Immature natural killer cell (primary cell): Measurements from ENCODE around the gene TMEM176B. TPM values are rescaled to one million over a fixed set of nuclear protein-coding genes. Genes with fewer than 3 reads are reported as not detected.
"Not testable (repeated sequence)": the region's sequence is repeated elsewhere in the genome, so short reads cannot be mapped to it uniquely, and the experiment has no call there.

Experiments used
- DNase-seq, 3 donors: peaks; one replicate each; pipeline ENCODE4 v3.0.0; 2022; ENCODE audit warnings: mixed read lengths in 1 of 3
- H3K27ac Mint-ChIP-seq, 6 donors: one replicate each; pipeline ENCODE4 v1.8.0; 2020; ENCODE audit warnings: mixed read lengths in 6 of 6, mild to moderate bottlenecking in 5 of 6, inconsistent platforms in 4 of 6, moderate library complexity in 3 of 6
- H3K27me3 Mint-ChIP-seq, 3 donors: one replicate each; pipeline ENCODE4 v1.8.0; 2020 to 2021; ENCODE audit warnings: low read depth in 3 of 3, mild to moderate bottlenecking in 3 of 3, mixed read lengths in 3 of 3, moderate library complexity in 3 of 3, inconsistent platforms in 1 of 3
- H3K36me3 Mint-ChIP-seq, 3 donors: one replicate each; pipeline ENCODE4 v1.8.0; 2020; ENCODE audit warnings: mixed read lengths in 3 of 3, inconsistent platforms in 2 of 3, mild to moderate bottlenecking in 2 of 3
- H3K4me1 Mint-ChIP-seq, 2 donors: one replicate each; pipeline ENCODE4 v1.8.0; 2020; ENCODE audit warnings: inconsistent platforms in 2 of 2, mild to moderate bottlenecking in 2 of 2, mixed read lengths in 2 of 2, moderate library complexity in 1 of 2
- H3K4me3 Mint-ChIP-seq, 5 donors: one replicate each; pipeline ENCODE4 v1.8.0; 2020; ENCODE audit warnings: mild to moderate bottlenecking in 5 of 5, mixed read lengths in 5 of 5, inconsistent platforms in 3 of 5, moderate library complexity in 3 of 5
- H3K9me3 Mint-ChIP-seq, 6 donors: one replicate each; pipeline ENCODE4 v1.8.0; 2020; ENCODE audit warnings: mild to moderate bottlenecking in 6 of 6, mixed read lengths in 6 of 6, inconsistent platforms in 4 of 6, moderate library complexity in 3 of 6
- polyA plus RNA-seq, 3 donors: library from polyadenylated mRNA; unstranded; fragments of 300-500 nt; fragmentation: Illumina TruSeq; gene quantifications; one replicate each; pipeline ENCODE4 v1.2.3, GENCODE V29; 2021

Gene TMEM176B
- polyA plus RNA-seq, 3 donors from 2014 or later, result 0.87 TPM; not detected in 2

- H3K27me3 Mint-ChIP-seq, result peaks cover 0 to 19% (median 12%) of the 10 kb centered on the region in 3 donors
- H3K4me3 Mint-ChIP-seq, result no peak overlapping the region
- DNase-seq, result no peak
- H3K9me3 Mint-ChIP-seq, result no peaks in the 10 kb centered on the region
- no peaks in the 10 kb centered on the region for H3K36me3 Mint-ChIP-seq
- H3K4me1 Mint-ChIP-seq, result no peaks in the 10 kb centered on the region
- H3K27ac Mint-ChIP-seq, result no peak overlapping the region
Observed at GRCh38 chr7:150830937-150831336, 30.8 kb upstream of the TMEM176B start.

GRCh38 chr7:150829426-150829825 is 29.3 kb upstream of the TMEM176B start:
- no peak overlapping the region for H3K27ac Mint-ChIP-seq
- no peak overlapping the region for H3K4me3 Mint-ChIP-seq
- H3K9me3 Mint-ChIP-seq, result no peaks in the 10 kb centered on the region
- peaks cover 0 to 17% (median 12%) of the 10 kb centered on the region in 3 donors for H3K27me3 Mint-ChIP-seq
- no peaks in the 10 kb centered on the region for H3K36me3 Mint-ChIP-seq
- no peak for DNase-seq
- H3K4me1 Mint-ChIP-seq, result no peaks in the 10 kb centered on the region

- Mint-ChIP-seq H3K9me3 (no peaks in the 10 kb centered on the region), H3K27ac (no peak overlapping the region), H3K4me1 (no peaks in the 10 kb centered on the region), H3K36me3 (no peaks in the 10 kb centered on the region), H3K4me3 (no peak overlapping the region), H3K27me3 (peaks cover 0 to 15% (median 9%) of the 10 kb centered on the region in 3 donors)
- DNase-seq, result no peak
Observed at GRCh38 chr7:150828384-150828783, 28.2 kb upstream of the TMEM176B start.

GRCh38 chr7:150826061-150826849 is 26.1 kb upstream of the TMEM176B start:
- DNase-seq, result no peak
- Mint-ChIP-seq H3K9me3 (peaks cover 0 to 9% (median 3%) of the 10 kb centered on the region in 6 donors), H3K4me3 (no peak overlapping the region), H3K36me3 (no peaks in the 10 kb centered on the region), H3K27ac (no peak overlapping the region), H3K4me1 (no peaks in the 10 kb centered on the region), H3K27me3 (peaks cover 2 to 25% (median 10%) of the 10 kb centered on the region in 3 donors)

- no peak overlapping the region for H3K27ac Mint-ChIP-seq
- peaks cover 2 to 19% (median 13%) of the 10 kb centered on the region in 3 donors for H3K27me3 Mint-ChIP-seq
- H3K36me3 Mint-ChIP-seq, result no peaks in the 10 kb centered on the region
- peaks cover 0 to 9% (median 3%) of the 10 kb centered on the region in 6 donors for H3K9me3 Mint-ChIP-seq
- no peak overlapping the region for H3K4me3 Mint-ChIP-seq
- no peaks in the 10 kb centered on the region for H3K4me1 Mint-ChIP-seq
- no peak for DNase-seq
Observed at GRCh38 chr7:150824379-150825177, 24.4 kb upstream of the TMEM176B start.

GRCh38 chr7:150823484-150824126 is 23.4 kb upstream of the TMEM176B start:
- Mint-ChIP-seq H3K27ac (no peak overlapping the region), H3K36me3 (no peaks in the 10 kb centered on the region), H3K9me3 (peaks cover 0 to 9% (median 3%) of the 10 kb centered on the region in 6 donors), H3K27me3 (peaks cover 2 to 17% (median 11%) of the 10 kb centered on the region in 3 donors), H3K4me3 (no peak overlapping the region), H3K4me1 (no peaks in the 10 kb centered on the region)
- DNase-seq, result no peak

GRCh38 chr7:150823043-150823442 is 22.9 kb upstream of the TMEM176B start:
- no peak overlapping the region for H3K27ac Mint-ChIP-seq
- no peak for DNase-seq
- no peaks in the 10 kb centered on the region for H3K4me1 Mint-ChIP-seq
- no peaks in the 10 kb centered on the region for H3K36me3 Mint-ChIP-seq
- H3K4me3 Mint-ChIP-seq, result no peak overlapping the region
- peaks cover 2 to 13% (median 11%) of the 10 kb centered on the region in 3 donors for H3K27me3 Mint-ChIP-seq
- peaks cover 0 to 9% (median 3%) of the 10 kb centered on the region in 6 donors for H3K9me3 Mint-ChIP-seq

GRCh38 chr7:150820578-150821198 is 20.5 kb upstream of the TMEM176B start:
- Mint-ChIP-seq H3K4me1 (no peaks in the 10 kb centered on the region), H3K27ac (no peak overlapping the region), H3K9me3 (peaks cover 4 to 16% (median 10%) of the 10 kb centered on the region in 6 donors), H3K36me3 (peaks cover 0 to 3% (median 2%) of the 10 kb centered on the region in 3 donors), H3K27me3 (peaks cover 8 to 13% (median 12%) of the 10 kb centered on the region in 3 donors), H3K4me3 (no peak overlapping the region)
- no peak for DNase-seq

GRCh38 chr7:150820148-150820547 is 20.0 kb upstream of the TMEM176B start:
- no peak overlapping the region for H3K27ac Mint-ChIP-seq
- H3K4me3 Mint-ChIP-seq, result no peak overlapping the region
- peaks cover 8 to 13% (median 13%) of the 10 kb centered on the region in 3 donors for H3K27me3 Mint-ChIP-seq
- DNase-seq, result no peak
- peaks cover 0 to 4% (median 2%) of the 10 kb centered on the region in 3 donors for H3K36me3 Mint-ChIP-seq
- peaks cover 5 to 18% (median 13%) of the 10 kb centered on the region in 6 donors for H3K9me3 Mint-ChIP-seq
- H3K4me1 Mint-ChIP-seq, result no peaks in the 10 kb centered on the region

GRCh38 chr7:150818971-150819370 is 18.8 kb upstream of the TMEM176B start:
- Mint-ChIP-seq H3K4me3 (no peak overlapping the region), H3K36me3 (peaks cover 0 to 4% (median 2%) of the 10 kb centered on the region in 3 donors), H3K27ac (no peak overlapping the region), H3K4me1 (no peaks in the 10 kb centered on the region), H3K27me3 (peaks cover 10 to 14% (median 13%) of the 10 kb centered on the region in 3 donors), H3K9me3 (peaks cover 6 to 20% (median 13%) of the 10 kb centered on the region in 6 donors)
- no peak for DNase-seq

- DNase-seq, result no peak
- Mint-ChIP-seq H3K4me3 (no peak overlapping the region), H3K4me1 (no peaks in the 10 kb centered on the region), H3K27ac (no peak overlapping the region), H3K9me3 (peaks cover 3 to 17% (median 8%) of the 10 kb centered on the region in 6 donors), H3K27me3 (peaks cover 8 to 29% (median 18%) of the 10 kb centered on the region in 3 donors), H3K36me3 (peaks cover 0 to 4% (median 2%) of the 10 kb centered on the region in 3 donors)
Observed at GRCh38 chr7:150814328-150815001, 14.3 kb upstream of the TMEM176B start.

- not testable (repeated sequence) for H3K36me3 Mint-ChIP-seq, DNase-seq, H3K4me1 Mint-ChIP-seq, H3K4me3 Mint-ChIP-seq, H3K27ac Mint-ChIP-seq
- Mint-ChIP-seq H3K27me3 (peaks cover 13 to 28% (median 20%) of the 10 kb centered on the region in 3 donors), H3K9me3 (peaks cover 10 to 19% (median 14%) of the 10 kb centered on the region in 6 donors)
Observed at GRCh38 chr7:150807616-150808438, 7.7 kb upstream of the TMEM176B start.
